ENCODE results near the gene DYNLT2B.

GRCh38 chr3:196351541-196351940, 33.5 kb upstream of the DYNLT2B start:
- no peak for TF ChIP-seq POLR2A (IDR thresholded peaks at IDR 0.05)
- TF ChIP-seq CTCF (IDR thresholded peaks at IDR 0.05) = no peak
- no peak for TF ChIP-seq EP300 (IDR thresholded peaks at IDR 0.05)
